GM19467 (cell line): ENCODE data around the gene USP17L19.
"Not testable (repeated sequence)": the region's sequence is repeated elsewhere in the genome, so short reads cannot be mapped to it uniquely, and the experiment has no call there.

Source experiments
- ATAC-seq: cut with Tn5 transposase; IDR thresholded peaks from one replicate; pipeline ENCODE4 v1.9.1; 2021; ENCODE audit warnings: mild to moderate bottlenecking, moderate library complexity; ENCODE audit not compliant: unreplicated experiment

The USP17L19 gene, protein sequence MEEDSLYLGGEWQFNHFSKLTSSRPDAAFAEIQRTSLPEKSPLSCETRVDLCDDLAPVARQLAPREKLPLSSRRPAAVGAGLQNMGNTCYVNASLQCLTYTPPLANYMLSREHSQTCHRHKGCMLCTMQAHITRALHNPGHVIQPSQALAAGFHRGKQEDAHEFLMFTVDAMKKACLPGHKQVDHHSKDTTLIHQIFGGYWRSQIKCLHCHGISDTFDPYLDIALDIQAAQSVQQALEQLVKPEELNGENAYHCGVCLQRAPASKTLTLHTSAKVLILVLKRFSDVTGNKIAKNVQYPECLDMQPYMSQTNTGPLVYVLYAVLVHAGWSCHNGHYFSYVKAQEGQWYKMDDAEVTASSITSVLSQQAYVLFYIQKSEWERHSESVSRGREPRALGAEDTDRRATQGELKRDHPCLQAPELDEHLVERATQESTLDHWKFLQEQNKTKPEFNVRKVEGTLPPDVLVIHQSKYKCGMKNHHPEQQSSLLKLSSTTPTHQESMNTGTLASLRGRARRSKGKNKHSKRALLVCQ

DNA sequence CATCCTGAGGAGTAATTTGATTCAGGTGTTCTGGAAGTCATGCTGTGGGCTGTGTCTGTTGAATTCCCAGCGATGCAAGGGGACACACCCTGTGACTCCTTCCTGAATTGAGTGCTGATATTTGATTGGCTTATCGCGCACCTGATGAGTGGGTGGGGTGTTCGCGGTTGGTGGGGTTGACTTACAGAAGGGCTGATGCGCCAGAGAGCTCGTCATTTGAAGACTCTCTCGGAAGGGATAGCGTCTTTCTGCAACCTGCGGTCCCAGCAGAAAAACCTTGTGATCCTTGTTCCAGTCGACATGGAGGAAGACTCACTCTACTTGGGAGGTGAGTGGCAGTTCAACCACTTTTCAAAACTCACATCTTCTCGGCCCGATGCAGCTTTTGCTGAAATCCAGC, at the start of gene USP17L19:
TSS of gene USP17L19 (plus strand) at position 301 of the 400 bp plus-strand sequence. CDS start at position 301, 0 bp downstream.
- not testable (repeated sequence) for ATAC-seq

DNA sequence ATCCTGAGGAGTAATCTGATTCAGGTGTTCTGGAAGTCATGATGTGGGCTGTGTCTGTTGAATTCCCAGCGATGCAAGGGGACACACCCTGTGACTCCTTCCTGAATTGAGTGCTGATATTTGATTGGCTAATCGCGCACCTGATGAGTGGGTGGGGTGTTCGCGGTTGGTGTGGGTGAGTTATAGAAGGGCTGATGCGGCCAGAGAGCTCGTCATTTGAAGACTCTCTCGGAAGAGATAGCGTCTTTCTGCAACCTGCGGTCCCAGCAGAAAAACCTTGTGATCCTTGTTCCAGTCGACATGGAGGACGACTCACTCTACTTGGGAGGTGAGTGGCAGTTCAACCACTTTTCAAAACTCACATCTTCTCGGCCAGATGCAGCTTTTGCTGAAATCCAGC, 42.8 kb upstream of the USP17L19 start, which contains the start of gene USP17L10:
TSS of gene USP17L10 (plus strand) at position 301 of the 400 bp plus-strand sequence. CDS start at position 301, 0 bp downstream.
- not testable (repeated sequence) for ATAC-seq

DNA sequence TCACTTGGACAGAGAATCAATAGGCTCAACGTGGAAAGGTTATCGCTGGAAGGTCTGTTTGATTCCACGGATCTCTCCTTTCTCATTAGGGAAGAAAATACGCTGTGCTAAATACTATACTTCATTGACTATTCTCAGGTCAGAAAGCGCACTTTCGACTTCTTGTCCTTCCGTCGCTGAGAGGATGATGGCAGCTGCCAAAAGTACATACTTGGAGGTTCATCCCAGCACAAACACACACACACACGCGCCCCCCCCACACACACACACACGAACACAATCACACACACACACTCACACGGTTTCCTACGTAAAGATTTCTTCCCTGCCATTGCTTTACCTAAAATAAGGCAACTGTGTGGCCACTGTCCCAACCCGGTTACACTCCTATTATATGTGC, 38.5 kb upstream of the USP17L19 start:
- not testable (repeated sequence) for ATAC-seq

DNA sequence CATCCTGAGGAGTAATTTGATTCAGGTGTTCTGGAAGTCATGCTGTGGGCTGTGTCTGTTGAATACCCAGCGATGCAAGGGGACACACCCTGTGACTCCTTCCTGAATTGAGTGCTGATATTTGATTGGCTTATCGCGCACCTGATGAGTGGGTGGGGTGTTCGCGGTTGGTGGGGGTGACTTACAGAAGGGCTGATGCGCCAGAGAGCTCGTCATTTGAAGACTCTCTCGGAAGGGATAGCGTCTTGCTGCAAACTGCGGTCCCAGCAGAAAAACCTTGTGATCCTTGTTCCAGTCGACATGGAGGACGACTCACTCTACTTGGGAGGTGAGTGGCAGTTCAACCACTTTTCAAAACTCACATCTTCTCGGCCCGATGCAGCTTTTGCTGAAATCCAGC, 38.1 kb upstream of the USP17L19 start, which contains the start of gene USP17L11:
TSS of gene USP17L11 (plus strand) at position 301 of the 400 bp plus-strand sequence. CDS start at position 301, 0 bp downstream.
- ATAC-seq, result not testable (repeated sequence)

DNA sequence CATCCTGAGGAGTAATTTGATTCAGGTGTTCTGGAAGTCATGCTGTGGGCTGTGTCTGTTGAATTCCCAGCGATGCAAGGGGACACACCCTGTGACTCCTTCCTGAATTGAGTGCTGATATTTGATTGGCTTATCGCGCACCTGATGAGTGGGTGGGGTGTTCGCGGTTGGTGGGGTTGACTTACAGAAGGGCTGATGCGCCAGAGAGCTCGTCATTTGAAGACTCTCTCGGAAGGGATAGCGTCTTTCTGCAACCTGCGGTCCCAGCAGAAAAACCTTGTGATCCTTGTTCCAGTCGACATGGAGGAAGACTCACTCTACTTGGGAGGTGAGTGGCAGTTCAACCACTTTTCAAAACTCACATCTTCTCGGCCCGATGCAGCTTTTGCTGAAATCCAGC, 33.3 kb upstream of the USP17L19 start, which contains the start of gene USP17L12:
TSS of gene USP17L12 (plus strand) at position 301 of the 400 bp plus-strand sequence. CDS start at position 301, 0 bp downstream.
- not testable (repeated sequence) for ATAC-seq

DNA sequence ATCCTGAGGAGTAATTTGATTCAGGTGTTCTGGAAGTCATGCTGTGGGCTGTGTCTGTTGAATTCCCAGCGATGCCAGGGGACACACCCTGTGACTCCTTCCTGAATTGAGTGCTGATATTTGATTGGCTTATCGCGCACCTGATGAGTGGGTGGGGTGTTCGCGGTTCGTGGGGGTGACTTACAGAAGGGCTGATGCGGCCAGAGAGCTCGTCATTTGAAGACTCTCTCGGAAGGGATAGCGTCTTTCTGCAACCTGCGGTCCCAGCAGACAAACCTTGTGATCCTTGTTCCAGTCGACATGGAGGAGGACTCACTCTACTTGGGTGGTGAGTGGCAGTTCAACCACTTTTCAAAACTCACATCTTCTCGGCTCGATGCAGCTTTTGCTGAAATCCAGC, 28.6 kb upstream of the USP17L19 start, which contains the start of gene USP17L13:
TSS of gene USP17L13 (plus strand) at position 301 of the 400 bp plus-strand sequence. CDS start at position 301, 0 bp downstream.
- not testable (repeated sequence) for ATAC-seq

DNA sequence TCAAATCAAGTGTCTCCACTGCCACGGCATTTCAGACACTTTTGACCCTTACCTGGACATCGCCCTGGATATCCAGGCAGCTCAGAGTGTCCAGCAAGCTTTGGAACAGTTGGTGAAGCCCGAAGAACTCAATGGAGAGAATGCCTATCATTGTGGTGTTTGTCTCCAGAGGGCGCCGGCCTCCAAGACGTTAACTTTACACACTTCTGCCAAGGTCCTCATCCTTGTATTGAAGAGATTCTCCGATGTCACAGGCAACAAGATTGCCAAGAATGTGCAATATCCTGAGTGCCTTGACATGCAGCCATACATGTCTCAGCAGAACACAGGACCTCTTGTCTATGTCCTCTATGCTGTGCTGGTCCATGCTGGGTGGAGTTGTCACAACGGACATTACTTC, 22.9 kb upstream of the USP17L19 start:
- ATAC-seq, result not testable (repeated sequence)

DNA sequence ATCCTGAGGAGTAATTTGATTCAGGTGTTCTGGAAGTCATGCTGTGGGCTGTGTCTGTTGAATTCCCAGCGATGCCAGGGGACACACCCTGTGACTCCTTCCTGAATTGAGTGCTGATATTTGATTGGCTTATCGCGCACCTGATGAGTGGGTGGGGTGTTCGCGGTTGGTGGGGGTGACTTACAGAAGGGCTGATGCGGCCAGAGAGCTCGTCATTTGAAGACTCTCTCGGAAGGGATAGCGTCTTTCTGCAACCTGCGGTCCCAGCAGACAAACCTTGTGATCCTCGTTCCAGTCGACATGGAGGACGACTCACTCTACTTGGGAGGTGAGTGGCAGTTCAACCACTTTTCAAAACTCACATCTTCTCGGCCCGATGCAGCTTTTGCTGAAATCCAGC, 19.1 kb upstream of the USP17L19 start, which contains the start of gene USP17L15:
TSS of gene USP17L15 (plus strand) at position 301 of the 400 bp plus-strand sequence. CDS start at position 301, 0 bp downstream.
- ATAC-seq, result not testable (repeated sequence)

DNA sequence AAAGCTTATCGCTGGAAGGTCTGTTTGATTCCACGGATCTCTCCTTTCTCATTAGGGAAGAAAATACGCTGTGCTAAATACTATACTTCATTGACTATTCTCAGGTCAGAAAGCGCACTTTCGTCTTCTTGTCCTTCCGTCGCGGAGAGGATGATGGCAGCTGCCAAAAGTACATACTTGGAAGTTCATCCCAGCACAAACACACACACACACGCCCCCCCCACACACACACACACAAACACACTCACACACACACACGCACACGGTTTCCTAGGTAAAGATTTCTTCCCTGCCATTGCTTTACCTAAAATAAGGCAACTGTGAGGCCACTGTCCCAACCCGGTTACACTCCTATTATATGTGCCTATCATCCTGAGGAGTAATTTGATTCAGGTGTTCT, 14.7 kb upstream of the USP17L19 start:
- not testable (repeated sequence) for ATAC-seq

DNA sequence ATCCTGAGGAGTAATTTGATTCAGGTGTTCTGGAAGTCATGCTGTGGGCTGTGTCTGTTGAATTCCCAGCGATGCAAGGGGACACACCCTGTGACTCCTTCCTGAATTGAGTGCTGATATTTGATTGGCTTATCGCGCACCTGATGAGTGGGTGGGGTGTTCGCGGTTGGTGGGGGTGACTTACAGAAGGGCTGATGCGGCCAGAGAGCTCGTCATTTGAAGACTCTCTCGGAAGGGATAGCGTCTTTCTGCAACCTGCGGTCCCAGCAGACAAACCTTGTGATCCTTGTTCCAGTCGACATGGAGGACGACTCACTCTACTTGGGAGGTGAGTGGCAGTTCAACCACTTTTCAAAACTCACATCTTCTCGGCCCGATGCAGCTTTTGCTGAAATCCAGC, 9.6 kb upstream of the USP17L19 start, which contains the start of gene USP17L17:
TSS of gene USP17L17 (plus strand) at position 301 of the 400 bp plus-strand sequence. CDS start at position 301, 0 bp downstream.
- ATAC-seq, result not testable (repeated sequence)

DNA sequence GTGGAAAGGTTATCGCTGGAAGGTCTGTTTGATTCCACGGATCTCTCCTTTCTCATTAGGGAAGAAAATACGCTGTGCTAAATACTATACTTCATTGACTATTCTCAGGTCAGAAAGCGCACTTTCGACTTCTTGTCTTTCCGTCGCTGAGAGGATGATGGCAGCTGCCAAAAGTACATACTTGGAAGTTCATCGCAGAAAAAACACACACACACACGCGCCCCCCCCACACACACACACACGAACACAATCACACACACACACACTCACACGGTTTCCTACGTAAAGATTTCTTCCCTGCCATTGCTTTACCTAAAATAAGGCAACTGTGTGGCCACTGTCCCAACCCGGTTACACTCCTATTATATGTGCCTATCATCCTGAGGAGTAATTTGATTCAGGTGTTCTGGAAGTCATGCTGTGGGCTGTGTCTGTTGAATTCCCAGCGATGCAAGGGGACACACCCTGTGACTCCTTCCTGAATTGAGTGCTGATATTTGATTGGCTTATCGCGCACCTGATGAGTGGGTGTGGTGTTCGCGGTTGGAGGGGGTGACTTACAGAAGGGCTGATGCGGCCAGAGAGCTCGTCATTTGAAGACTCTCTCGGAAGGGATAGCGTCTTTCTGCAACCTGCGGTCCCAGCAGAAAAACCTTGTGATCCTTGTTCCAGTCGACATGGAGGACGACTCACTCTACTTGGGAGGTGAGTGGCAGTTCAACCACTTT, 5.1 kb upstream of the USP17L19 start, which contains the start of gene USP17L18:
TSS of gene USP17L18 (plus strand) at position 678 of the 728 bp plus-strand sequence. CDS start at position 678, 0 bp downstream.
- ATAC-seq, result not testable (repeated sequence)

DNA sequence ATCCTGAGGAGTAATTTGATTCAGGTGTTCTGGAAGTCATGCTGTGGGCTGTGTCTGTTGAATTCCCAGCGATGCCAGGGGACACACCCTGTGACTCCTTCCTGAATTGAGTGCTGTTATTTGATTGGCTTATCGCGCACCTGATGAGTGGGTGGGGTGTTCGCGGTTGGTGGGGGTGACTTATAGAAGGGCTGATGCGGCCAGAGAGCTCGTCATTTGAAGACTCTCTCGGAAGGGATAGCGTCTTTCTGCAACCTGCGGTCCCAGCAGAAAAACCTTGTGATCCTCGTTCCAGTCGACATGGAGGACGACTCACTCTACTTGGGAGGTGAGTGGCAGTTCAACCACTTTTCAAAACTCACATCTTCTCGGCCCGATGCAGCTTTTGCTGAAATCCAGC, 4.6 kb downstream of the USP17L19 start, which contains the start of gene USP17L20:
TSS of gene USP17L20 (plus strand) at position 301 of the 400 bp plus-strand sequence. CDS start at position 301, 0 bp downstream.
- not testable (repeated sequence) for ATAC-seq

DNA sequence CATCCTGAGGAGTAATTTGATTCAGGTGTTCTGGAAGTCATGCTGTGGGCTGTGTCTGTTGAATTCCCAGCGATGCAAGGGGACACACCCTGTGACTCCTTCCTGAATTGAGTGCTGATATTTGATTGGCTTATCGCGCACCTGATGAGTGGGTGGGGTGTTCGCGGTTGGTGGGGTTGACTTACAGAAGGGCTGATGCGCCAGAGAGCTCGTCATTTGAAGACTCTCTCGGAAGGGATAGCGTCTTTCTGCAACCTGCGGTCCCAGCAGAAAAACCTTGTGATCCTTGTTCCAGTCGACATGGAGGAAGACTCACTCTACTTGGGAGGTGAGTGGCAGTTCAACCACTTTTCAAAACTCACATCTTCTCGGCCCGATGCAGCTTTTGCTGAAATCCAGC, 9.4 kb downstream of the USP17L19 start, which contains the start of gene USP17L21:
TSS of gene USP17L21 (plus strand) at position 301 of the 400 bp plus-strand sequence. CDS start at position 301, 0 bp downstream.
- not testable (repeated sequence) for ATAC-seq

DNA sequence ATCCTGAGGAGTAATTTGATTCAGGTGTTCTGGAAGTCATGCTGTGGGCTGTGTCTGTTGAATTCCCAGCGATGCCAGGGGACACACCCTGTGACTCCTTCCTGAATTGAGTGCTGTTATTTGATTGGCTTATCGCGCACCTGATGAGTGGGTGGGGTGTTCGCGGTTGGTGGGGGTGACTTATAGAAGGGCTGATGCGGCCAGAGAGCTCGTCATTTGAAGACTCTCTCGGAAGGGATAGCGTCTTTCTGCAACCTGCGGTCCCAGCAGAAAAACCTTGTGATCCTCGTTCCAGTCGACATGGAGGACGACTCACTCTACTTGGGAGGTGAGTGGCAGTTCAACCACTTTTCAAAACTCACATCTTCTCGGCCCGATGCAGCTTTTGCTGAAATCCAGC, 14.1 kb downstream of the USP17L19 start, which contains the start of gene USP17L22:
TSS of gene USP17L22 (plus strand) at position 301 of the 400 bp plus-strand sequence. CDS start at position 301, 0 bp downstream.
- ATAC-seq, result not testable (repeated sequence)

DNA sequence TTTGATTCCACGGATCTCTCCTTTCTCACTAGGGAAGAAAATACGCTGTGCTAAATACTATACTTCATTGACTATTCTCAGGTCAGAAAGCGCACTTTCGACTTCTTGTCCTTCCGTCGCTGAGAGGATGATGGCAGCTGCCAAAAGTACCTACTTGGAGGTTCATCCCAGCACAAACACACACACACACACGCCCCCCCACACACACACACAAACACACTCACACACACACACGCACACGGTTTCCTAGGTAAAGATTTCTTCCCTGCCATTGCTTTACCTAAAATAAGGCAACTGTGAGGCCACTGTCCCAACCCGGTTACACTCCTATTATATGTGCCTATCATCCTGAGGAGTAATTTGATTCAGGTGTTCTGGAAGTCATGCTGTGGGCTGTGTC, 18.5 kb downstream of the USP17L19 start:
- ATAC-seq, result not testable (repeated sequence)
